ENCODE data around the gene ZNF22.

Gene ZNF22

GRCh38 chr10:45015590-45015989 lies 14.9 kb downstream of the ZNF22 start:
- no peak for DNase-seq (ENCODE audit: low read depth in 2 of 2)

GRCh38 chr10:45023426-45023825 lies 22.7 kb downstream of the ZNF22 start:
- DNase-seq (ENCODE audit: low read depth in 2 of 2): no peak

- DNase-seq (ENCODE audit: low read depth in 2 of 2): no peak
Measured at GRCh38 chr10:45034301-45034700, 33.6 kb downstream of the ZNF22 start.

GRCh38 chr10:45035673-45036072 lies 35.0 kb downstream of the ZNF22 start:
- DNase-seq (ENCODE audit: low read depth in 2 of 2): no peak

GRCh38 chr10:45040921-45041542 lies 40.3 kb downstream of the ZNF22 start:
- no peak for DNase-seq (ENCODE audit: low read depth in 2 of 2)

GRCh38 chr10:45044290-45044689 lies 43.6 kb downstream of the ZNF22 start:
- no peak for DNase-seq (ENCODE audit: low read depth in 2 of 2)

GRCh38 chr10:45050551-45051235 lies 50.0 kb downstream of the ZNF22 start:
- DNase-seq (ENCODE audit: low read depth in 2 of 2): no peak

GRCh38 chr10:45052700-45053099 lies 52.0 kb downstream of the ZNF22 start:
- DNase-seq (ENCODE audit: low read depth in 2 of 2): no peak

- no peak for DNase-seq (ENCODE audit: low read depth in 2 of 2)
Measured at GRCh38 chr10:45053569-45054100, 52.9 kb downstream of the ZNF22 start.
